ENCODE data around the gene ATP8A2. TPM values are rescaled to one million over a fixed set of nuclear protein-coding genes. Genes with fewer than 3 reads are reported as not detected.
A peak's percentile ranks its signal among the peaks of the same experiment; 100 is the strongest.

ATP8A2 gene
- total and polyA plus RNA-seq, 4 donors, result 0.31 to 2.7 (median 1.1) TPM

- Histone ChIP-seq H3K9ac (ENCODE audit: insufficient read depth in 1 of 2, low read length in 2 of 2) (no peak overlapping the region), H3K4me3 (no peak overlapping the region), H3K4me1 (ENCODE audit: control insufficient read depth in 5 of 5, insufficient read depth in 5 of 5, low read length in 5 of 5) (peaks cover 0 to 8% (median 0%) of the 10 kb centered on the region in 5 donors), H3K36me3 (ENCODE audit: control insufficient read depth in 4 of 4, insufficient read depth in 4 of 4, low read length in 4 of 4) (no peaks in the 10 kb centered on the region), H3K9me3 (ENCODE audit: control insufficient read depth in 4 of 4, insufficient read depth in 3 of 4, low read length in 3 of 4) (peaks cover 0 to 2% (median 0%) of the 10 kb centered on the region in 4 donors), H3K27ac (ENCODE audit: low read depth in 1 of 2, low read length in 1 of 2) (no peak overlapping the region), H3K27me3 (ENCODE audit: control insufficient read depth in 3 of 3, insufficient read depth in 3 of 3, low read length in 2 of 3) (no peaks in the 10 kb centered on the region)
- DNase-seq (no peak), ATAC-seq (ENCODE audit: insufficient read depth, low FRiP score) (no peak)
- 66 to 71% methylated on average over 7 of the region's 7 CpGs for WGBS, 2 donors
- TF ChIP-seq CTCF (IDR thresholded peaks at IDR 0.05; ENCODE audit: control extremely low read depth, extremely low read depth), result no peak
Measured at GRCh38 chr13:25844559-25845434, 473.0 kb downstream of the ATP8A2 start.

- Histone ChIP-seq H3K4me3 (no peak overlapping the region), H3K9me3 (ENCODE audit: control insufficient read depth in 4 of 4, insufficient read depth in 3 of 4, low read length in 3 of 4) (peaks cover 0 to 2% (median 0%) of the 10 kb centered on the region in 4 donors), H3K27ac (ENCODE audit: low read depth in 1 of 2, low read length in 1 of 2) (peak overlapping the region in 1 of 2 donors; percentile 14), H3K9ac (ENCODE audit: insufficient read depth in 1 of 2, low read length in 2 of 2) (no peak overlapping the region), H3K27me3 (ENCODE audit: control insufficient read depth in 3 of 3, insufficient read depth in 3 of 3, low read length in 2 of 3) (no peaks in the 10 kb centered on the region), H3K4me1 (ENCODE audit: control insufficient read depth in 5 of 5, insufficient read depth in 5 of 5, low read length in 5 of 5) (peaks cover 0 to 8% (median 0%) of the 10 kb centered on the region in 5 donors), H3K36me3 (ENCODE audit: control insufficient read depth in 4 of 4, insufficient read depth in 4 of 4, low read length in 4 of 4) (no peaks in the 10 kb centered on the region)
- DNase-seq (no peak), ATAC-seq (ENCODE audit: insufficient read depth, low FRiP score) (no peak)
- TF ChIP-seq CTCF (IDR thresholded peaks at IDR 0.05; ENCODE audit: control extremely low read depth, extremely low read depth), result no peak
- WGBS, 2 donors, result 77 to 80% methylated on average over 4 of the region's 4 CpGs
Measured at GRCh38 chr13:25846222-25846984, 474.6 kb downstream of the ATP8A2 start.

- no peak overlapping the region for H3K4me3 ChIP-seq
- 54 to 62% methylated on average over 5 of the region's 5 CpGs for WGBS, 2 donors
- H3K9me3 ChIP-seq (ENCODE audit: control insufficient read depth in 4 of 4, insufficient read depth in 3 of 4, low read length in 3 of 4), result no peaks in the 10 kb centered on the region
- peaks cover 0 to 8% (median 0%) of the 10 kb centered on the region in 5 donors for H3K4me1 ChIP-seq (ENCODE audit: control insufficient read depth in 5 of 5, insufficient read depth in 5 of 5, low read length in 5 of 5)
- no peak overlapping the region for H3K27ac ChIP-seq (ENCODE audit: low read depth in 1 of 2, low read length in 1 of 2)
- ATAC-seq (ENCODE audit: insufficient read depth, low FRiP score) (no peak), DNase-seq (no peak)
- H3K36me3 ChIP-seq (ENCODE audit: control insufficient read depth in 4 of 4, insufficient read depth in 4 of 4, low read length in 4 of 4), result no peaks in the 10 kb centered on the region
- no peak overlapping the region for H3K9ac ChIP-seq (ENCODE audit: insufficient read depth in 1 of 2, low read length in 2 of 2)
- H3K27me3 ChIP-seq (ENCODE audit: control insufficient read depth in 3 of 3, insufficient read depth in 3 of 3, low read length in 2 of 3), result no peaks in the 10 kb centered on the region
- no peak for TF ChIP-seq CTCF (IDR thresholded peaks at IDR 0.05; ENCODE audit: control extremely low read depth, extremely low read depth)
Measured at GRCh38 chr13:25847145-25847544, 475.4 kb downstream of the ATP8A2 start.
